Keratinocyte (primary cell): ENCODE measurements around the gene PTPRT.

ENCODE experiments used
- CTCF ChIP-seq, 3 experiments: IDR thresholded peaks in 1 of 3; conservative IDR thresholded peaks in 1 of 3; optimal IDR thresholded peaks in 1 of 3; 2 replicates in 2 of 3; 3 replicates in 1 of 3; pipeline versions ENCODE3 to v1.5.1; 2011; ENCODE audit warnings: low read length in 3 of 3, mild to moderate bottlenecking in 3 of 3, moderate library complexity in 2 of 3, control low read depth in 1 of 3, inconsistent platforms in 1 of 3; ENCODE audit not compliant: insufficient read depth in 2 of 3; ENCODE audit errors: extremely low read depth in 1 of 3
- EZH2 ChIP-seq: IDR thresholded peaks from one replicate; pipeline ENCODE4 v1.6.1; 2012; ENCODE audit warnings: inconsistent platforms, mild to moderate bottlenecking, low read length, moderate library complexity

- TF ChIP-seq CTCF (optimal IDR thresholded peaks at IDR 0.05 in 1 of 3, IDR thresholded peaks at IDR 0.05 in 1 of 3, conservative IDR thresholded peaks at IDR 0.05 in 1 of 3; ENCODE audit: extremely low read depth in 1 of 3, insufficient read depth in 2 of 3, low read length in 3 of 3): peak; percentile 62 to 78 (median 64)
- TF ChIP-seq EZH2: no peak
Observed at GRCh38 chr20:42483730-42484303, 705.9 kb downstream of the PTPRT start.
